ENCODE results near the gene GALM.

- TF ChIP-seq POLR2A (IDR thresholded peaks at IDR 0.05): no peak
- TF ChIP-seq CTCF (IDR thresholded peaks at IDR 0.05): no peak
Measured at GRCh38 chr2:38654528-38655381, 11.2 kb upstream of the GALM start.

All from right lobe of liver (tissue), 4 donors.